H1 (cell line): ENCODE measurements around the gene CBARP. TPM values are rescaled to one million over a fixed set of nuclear protein-coding genes. Genes with fewer than 3 reads are reported as not detected.
A peak's percentile ranks its signal among the peaks of the same experiment; 100 is the strongest.

Source experiments
- CTCF ChIP-seq, 3 experiments: IDR thresholded peaks; 1 replicate in 2 of 3; 2 replicates in 1 of 3; pipeline versions ENCODE4 v1.5.1 to v1.6.1; 2011; ENCODE audit warnings: low read length in 3 of 3, mild to moderate bottlenecking in 3 of 3, inconsistent platforms in 2 of 3, low read depth in 1 of 3, moderate library complexity in 1 of 3; ENCODE audit not compliant: insufficient read depth in 1 of 3; ENCODE audit errors: control extremely low read depth in 1 of 3
- GTF2F1 ChIP-seq: IDR thresholded peaks from 2 replicates; pipeline ENCODE4 v1.6.1; 2012; ENCODE audit warnings: low read depth, low read length, improper control_type of control experiment, borderline replicate concordance
- RAD21 ChIP-seq, 2 experiments: IDR thresholded peaks in 1 of 2; conservative IDR thresholded peaks in 1 of 2; 2 replicates each; pipeline ENCODE4 v1.6.1; 2011; ENCODE audit warnings: low read depth in 2 of 2, low read length in 2 of 2, improper control_type of control experiment in 1 of 2, inconsistent platforms in 1 of 2, mild to moderate bottlenecking in 1 of 2, moderate library complexity in 1 of 2
- RNF2 ChIP-seq: fragments of 200-900, 300-1000 bp; sonication (generic); IDR thresholded peaks from 2 replicates; pipeline ENCODE4 v1.7.1; 2016; ENCODE audit warnings: borderline replicate concordance, low read depth, mild to moderate bottlenecking, antibody characterized with exemption, low read length; ENCODE audit not compliant: poor library complexity, severe bottlenecking; ENCODE audit errors: missing control alignments
- polyA plus RNA-seq, 7 experiments: library from polyadenylated mRNA; depleted of rRNA in 3 of 7; stranded (reverse) in 5 of 7; unstranded in 2 of 7; fragments of >200 nt in 5 of 7; fragments of 200-250 nt in 2 of 7; gene quantifications; 1 replicate in 5 of 7; 2 replicates in 1 of 7; 4 replicates in 1 of 7; pipeline versions ENCODE4 v1.2.1 to v1.2.3, GENCODE V29; 2011 to 2013; ENCODE audit warnings: missing spikeins in 2 of 7, mixed read lengths in 2 of 7
- total RNA-seq: library from RNA; stranded (reverse); fragmentation: NEBNext Ultra II Directional; extraction: Animal tissue kit (Norgen Biotek cat#: 25700); gene quantifications from 2 replicates; pipeline ENCODE4 v1.2.1, GENCODE V29; 2021

Gene CBARP
- total and polyA plus RNA-seq, 2 of the 8 experiments (the other 6 are each of a cell fraction or from before 2014, with no cell fraction given) = 4.9 to 14.7 TPM

GRCh38 chr19:1223018-1223855 lies 14.6 kb downstream of the CBARP start (continued):
- TF ChIP-seq RAD21 (IDR thresholded peaks at IDR 0.05 in 1 of 2, conservative IDR thresholded peaks at IDR 0.05 in 1 of 2; ENCODE audit: low read depth in 2 of 2, low read length in 2 of 2) (peak; percentile 51 to 63), GTF2F1 (no peak), RNF2 (no peak), CTCF (IDR thresholded peaks at IDR 0.05; ENCODE audit: control extremely low read depth in 1 of 3, insufficient read depth in 1 of 3, low read depth in 1 of 3, low read length in 3 of 3) (peak; percentile 72 to 91 (median 79))
